ENCODE results near the gene TSACC.

TSACC gene

DNA sequence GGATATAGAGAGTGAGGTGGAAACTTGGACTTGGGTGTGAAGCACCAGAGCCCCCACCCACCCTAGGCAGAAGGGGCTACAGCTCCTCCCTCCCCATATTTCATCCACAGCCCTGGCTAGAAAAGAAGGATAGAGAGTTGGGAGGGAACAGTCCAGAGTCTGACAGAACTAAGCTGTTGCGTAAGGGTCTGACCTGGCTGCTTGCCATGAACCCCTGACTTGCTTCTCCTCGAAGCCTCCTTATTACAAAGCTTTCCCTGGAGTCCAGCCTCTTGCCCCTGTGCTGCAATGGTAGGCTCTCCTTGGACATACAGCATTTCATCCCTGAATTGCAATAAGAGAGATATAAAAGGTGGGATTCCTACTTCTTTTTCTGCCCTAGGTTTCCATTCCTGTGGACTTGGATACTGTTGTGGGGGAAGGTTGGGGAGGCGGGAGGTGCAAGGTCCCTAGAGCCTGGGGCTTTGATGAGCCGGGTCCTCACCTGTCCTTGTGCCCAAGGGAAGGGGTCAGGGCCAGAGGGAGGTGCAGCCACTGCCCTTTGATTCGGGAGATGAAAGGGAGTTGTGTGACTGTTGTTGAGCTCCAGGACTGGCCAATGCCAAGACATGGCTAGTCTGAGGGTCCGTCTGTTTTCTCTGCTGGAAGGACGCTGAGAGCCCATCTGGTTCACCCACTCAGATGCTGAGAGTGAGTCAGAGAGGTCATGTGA, 33.4 kb downstream of the TSACC start:
- DNase-seq (ENCODE audit: extremely low spot score, insufficient read length, low read depth), result no peak
- no peak for FAIRE-seq

DNA sequence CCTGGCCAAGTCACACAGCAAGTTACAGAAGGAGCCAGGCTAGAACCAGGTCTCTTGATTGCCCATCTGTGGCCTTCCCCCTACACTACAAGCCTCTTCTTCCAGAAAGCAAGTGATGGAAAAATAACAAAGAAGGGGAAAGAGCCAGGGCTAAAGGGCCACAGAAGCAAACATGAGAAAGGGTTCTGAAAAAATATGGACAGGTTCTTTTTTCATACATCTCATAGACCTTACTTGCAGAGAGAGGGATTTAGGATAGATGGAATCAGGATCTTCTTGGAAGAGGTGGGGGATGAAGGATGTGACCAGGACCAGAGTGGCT, 33.9 kb downstream of the TSACC start:
- FAIRE-seq (no peak), DNase-seq (ENCODE audit: extremely low spot score, insufficient read length, low read depth) (no peak)

DNA sequence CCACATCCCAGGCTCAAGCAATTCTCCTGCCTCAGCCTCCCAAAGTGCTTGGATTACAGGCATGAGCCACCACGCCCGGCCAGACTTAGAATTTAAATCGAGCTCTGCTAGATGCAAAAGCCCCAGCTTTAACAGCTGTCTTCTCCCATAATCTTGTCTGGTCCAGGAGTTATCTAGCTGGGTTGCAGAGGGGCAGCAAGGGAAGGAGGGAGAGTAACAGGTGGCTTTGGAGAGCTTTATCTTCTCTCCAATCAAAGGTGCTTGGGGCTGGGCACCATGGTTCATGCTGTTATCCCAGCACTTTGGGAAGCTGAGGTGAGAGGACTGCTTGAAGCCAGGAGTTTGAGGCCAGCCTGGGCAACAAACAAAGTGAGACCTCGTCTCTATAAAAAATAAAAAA, 34.5 kb downstream of the TSACC start:
- FAIRE-seq (no peak), DNase-seq (ENCODE audit: extremely low spot score, insufficient read length, low read depth) (no peak)

DNA sequence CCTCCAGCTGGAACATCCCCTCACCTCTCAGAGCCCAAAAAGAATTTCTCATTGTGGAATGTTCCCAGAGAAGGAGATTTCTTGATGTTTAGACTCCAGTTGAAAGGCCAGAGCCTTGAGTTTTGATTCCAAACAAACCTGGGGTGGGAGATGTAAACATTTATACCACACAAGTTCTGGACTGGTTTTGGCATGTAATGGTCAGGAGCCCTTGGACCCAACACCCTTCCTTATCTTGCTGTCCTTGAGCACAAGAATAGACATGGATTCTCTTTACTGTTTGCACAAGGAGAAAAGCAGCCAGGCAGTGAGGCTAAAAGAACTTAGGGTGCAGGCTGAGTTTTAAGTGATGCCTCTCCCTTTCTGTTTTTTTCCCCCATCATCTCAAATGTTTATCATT, 35.2 kb downstream of the TSACC start:
- DNase-seq (ENCODE audit: extremely low spot score, insufficient read length, low read depth) (no peak), FAIRE-seq (no peak)

DNA sequence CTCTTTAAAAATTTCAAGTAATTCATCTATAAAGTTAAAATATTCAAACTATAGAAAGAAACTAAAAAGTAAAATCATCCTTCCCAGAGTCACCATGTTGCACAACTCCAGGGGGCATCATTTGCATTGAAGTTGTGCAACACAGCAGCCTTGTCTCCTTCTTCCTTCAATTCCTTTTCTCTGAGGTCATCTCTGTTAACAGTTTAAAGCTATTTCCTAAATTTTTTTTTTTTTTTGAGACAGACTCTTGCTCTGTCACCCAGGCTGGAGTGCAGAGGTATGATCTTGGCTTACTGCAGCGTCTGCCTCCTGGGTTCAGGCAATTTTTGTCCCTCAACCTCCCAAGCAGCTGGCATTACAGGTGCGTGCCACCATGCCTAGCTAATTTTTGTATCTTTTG, 37.8 kb downstream of the TSACC start:
- FAIRE-seq (no peak), DNase-seq (ENCODE audit: extremely low spot score, insufficient read length, low read depth) (no peak)

DNA sequence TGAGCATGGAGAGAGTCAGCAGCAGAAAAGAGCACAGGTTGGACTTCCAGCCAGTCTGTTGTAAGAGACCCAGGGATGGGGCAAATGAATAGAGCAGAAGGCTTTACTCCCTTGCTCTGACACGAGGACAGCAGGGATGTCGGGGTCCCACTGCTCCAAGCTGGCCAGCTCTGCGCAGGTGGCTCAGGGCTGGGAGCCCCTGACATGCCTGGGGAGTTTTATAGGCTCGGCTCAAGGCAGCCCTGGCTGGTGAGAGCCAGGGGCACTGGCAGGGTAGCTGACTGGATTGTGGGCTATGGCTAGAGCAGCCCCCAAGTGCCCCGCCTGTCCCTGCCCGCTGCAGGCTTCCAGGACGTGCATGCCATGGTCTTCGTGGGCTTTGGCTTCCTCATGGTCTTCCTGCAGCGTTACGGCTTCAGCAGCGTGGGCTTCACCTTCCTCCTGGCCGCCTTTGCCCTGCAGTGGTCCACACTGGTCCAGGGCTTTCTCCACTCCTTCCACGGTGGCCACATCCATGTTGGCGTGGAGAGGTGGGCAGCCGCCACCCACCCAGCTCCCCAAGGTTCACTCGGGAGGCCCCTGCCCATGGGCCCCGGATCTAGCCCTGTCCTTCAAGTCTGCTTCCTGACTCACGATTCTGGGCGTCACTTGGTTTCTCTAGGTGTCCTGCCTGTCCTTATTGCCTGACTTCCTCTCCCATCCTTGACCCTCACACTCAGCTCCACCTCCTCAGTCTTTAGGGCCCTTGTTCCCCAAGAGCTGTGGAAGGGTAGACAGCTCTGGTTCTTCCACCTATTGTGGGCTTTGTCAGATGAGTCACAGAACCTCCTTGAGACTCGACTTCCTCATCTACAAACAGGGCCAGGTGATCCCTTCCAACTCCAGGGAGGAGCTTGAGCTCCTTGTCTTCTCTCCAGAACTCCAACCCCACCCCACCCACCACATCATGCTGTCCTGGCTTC, 38.9 kb downstream of the TSACC start:
- FAIRE-seq (no peak), DNase-seq (ENCODE audit: extremely low spot score, insufficient read length, low read depth) (no peak)

DNA sequence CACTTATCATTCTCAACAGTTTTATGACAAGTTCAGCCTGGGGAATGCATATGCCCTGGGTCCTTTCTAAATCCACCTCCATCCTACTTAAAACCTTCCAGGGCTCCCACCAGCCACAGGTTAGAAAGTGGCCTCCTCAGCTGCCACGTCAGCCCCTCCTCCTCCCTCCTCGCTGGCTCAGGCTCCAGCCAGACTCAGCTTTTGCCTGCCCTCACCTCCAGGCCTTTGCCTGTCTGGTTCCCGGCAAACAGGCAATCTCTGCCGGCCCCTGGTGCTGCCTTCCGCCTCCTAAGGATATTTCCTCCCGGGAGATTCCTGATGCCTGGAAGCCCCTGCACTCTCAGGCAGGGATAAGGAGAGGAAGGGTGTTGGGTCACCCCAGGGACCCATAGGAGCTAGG, 40.2 kb downstream of the TSACC start:
- DNase-seq (ENCODE audit: extremely low spot score, insufficient read length, low read depth) (no peak), FAIRE-seq (no peak)

DNA sequence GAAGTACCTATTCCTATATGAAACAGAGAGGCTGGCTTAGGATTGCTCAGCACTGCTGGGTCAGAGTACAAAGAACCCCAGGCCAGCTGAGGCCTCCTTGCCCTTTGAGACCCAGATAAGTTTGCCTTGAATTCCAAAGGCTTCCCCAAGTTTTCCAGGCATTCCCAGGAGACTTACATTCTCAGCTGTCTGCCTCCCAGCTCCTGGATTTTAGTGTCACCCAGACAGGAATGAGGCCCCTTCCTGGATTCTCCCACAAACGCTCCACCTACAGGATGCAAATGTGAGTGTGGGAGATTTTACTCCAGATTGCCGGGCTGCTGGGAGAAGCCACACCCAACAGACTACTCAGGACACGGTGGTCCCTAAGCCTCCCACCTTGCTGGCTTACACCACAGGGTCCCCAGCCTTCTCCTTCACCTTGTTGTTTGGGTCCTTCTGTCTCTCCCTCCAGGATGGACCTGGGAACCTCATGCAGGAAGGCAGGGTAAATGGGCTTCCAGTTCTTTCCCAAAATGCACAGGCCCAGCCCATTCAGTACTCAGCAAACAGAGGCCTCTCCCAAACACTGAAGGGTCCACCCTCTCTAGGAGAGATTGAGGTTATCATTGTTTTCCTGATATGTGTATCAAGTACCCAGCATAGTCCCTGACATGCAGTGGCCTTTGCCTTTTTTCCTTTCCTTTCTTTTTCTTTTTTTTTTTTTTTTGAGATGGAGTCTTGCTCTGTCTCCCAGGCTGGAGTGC, 41.3 kb downstream of the TSACC start:
- FAIRE-seq (no peak), DNase-seq (ENCODE audit: extremely low spot score, insufficient read length, low read depth) (no peak)

DNA sequence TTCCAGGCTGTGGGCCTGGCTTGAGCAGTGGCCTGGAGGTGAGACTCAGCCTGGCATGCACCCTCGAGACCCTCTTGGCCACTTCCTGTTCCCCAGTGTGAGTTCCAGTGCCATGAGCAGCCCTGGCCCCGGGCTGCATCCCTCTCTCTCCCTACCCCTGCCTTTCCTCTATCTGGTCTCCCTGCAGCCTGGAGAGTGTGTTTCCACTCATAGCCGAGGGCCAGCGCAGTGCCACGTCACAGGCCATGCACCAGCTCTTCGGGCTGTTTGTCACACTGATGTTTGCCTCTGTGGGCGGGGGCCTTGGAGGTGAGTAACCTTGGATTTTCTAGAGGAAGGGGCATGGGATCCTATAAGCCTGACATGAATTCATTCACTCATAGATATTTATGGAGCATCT, 44.2 kb downstream of the TSACC start:
- no peak for FAIRE-seq
- DNase-seq (ENCODE audit: extremely low spot score, insufficient read length, low read depth), result no peak

DNA sequence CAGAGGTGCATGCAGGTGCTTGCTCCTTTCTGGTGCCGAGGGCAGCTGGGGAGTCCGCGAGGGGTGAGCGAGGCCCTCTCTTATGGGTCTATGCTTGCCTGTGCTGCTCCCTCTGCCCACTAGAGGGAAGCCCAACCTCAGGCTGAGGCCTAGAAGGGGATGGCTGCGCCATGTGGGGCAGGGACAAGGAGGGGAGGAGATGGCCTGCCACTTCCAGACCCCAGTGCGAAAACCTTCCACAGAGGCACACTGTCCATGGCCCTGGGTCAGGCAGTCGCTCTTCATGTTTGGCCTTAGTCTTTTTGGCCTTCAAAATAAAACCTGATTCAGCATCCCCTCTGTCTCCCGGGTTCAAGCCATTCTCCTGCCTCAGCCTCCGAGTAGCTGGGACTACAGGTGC, 44.7 kb downstream of the TSACC start:
- FAIRE-seq, result peak; percentile 78
- peak; percentile 70 for DNase-seq (ENCODE audit: extremely low spot score, insufficient read length, low read depth)

DNA sequence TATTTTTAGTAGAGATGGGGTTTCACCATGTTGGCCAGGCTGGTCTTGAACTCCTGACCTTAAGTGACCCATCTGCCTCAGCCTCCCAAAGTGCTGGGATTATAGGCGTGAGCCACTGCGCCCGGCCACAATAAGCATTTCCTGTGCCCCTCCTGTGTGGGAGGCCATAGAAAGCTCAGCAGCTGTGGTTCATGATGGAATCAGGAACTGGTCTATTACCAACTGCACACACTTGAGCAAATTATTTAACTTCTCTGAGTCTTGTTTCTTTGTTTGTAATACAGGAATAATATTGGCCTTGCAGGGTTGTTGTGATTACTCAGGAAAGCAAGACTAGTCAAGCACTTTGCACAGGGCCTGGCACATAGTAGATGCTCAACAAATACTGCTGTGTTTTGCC, 45.7 kb downstream of the TSACC start:
- DNase-seq (ENCODE audit: extremely low spot score, insufficient read length, low read depth) (no peak), FAIRE-seq (no peak)

DNA sequence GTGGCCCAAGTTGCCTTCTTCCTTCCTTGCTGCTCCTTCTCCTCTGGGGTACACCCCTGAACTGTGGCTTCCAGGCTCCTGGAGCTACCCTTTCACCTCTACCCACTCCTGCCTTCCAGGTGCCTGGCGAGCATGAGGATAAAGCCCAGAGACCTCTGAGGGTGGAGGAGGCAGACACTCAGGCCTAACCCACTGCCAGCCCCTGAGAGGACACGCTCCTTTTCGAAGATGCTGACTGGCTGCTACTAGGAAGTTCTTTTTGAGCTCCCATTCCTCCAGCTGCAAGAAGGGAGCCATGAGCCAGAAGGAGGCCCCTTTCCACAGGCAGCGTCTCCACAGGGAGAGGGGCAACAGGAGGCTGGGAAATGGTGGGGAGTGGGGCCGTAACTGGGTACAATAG, 46.3 kb downstream of the TSACC start:
- DNase-seq (ENCODE audit: extremely low spot score, insufficient read length, low read depth) (no peak), FAIRE-seq (no peak)

DNA sequence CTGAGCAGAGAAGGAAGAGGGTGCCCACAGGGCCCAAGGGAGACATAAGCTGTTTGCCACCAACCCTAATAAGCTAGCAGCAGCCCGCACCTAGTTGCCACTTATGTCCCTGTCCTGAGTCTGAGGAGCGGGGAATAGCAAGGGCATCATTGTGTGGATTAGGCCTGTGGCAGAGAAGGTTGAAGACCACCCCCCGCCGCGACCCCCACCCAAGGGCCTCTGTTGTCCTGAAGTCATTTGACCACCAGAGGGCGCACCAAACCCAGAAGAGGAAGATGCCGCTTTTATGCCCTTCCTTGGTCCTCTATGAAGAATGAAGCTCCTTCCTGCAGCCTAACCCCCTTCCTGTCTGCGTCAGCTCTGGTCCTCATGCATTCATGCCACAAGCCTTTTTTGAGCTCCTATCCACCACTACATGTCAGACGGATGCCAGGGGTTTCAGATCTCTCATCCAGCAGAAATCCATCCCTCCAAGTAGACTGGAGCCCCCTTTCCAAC, 47.3 kb downstream of the TSACC start:
- DNase-seq (ENCODE audit: extremely low spot score, insufficient read length, low read depth) (peak; percentile 63), FAIRE-seq (peak; percentile 68)

DNA sequence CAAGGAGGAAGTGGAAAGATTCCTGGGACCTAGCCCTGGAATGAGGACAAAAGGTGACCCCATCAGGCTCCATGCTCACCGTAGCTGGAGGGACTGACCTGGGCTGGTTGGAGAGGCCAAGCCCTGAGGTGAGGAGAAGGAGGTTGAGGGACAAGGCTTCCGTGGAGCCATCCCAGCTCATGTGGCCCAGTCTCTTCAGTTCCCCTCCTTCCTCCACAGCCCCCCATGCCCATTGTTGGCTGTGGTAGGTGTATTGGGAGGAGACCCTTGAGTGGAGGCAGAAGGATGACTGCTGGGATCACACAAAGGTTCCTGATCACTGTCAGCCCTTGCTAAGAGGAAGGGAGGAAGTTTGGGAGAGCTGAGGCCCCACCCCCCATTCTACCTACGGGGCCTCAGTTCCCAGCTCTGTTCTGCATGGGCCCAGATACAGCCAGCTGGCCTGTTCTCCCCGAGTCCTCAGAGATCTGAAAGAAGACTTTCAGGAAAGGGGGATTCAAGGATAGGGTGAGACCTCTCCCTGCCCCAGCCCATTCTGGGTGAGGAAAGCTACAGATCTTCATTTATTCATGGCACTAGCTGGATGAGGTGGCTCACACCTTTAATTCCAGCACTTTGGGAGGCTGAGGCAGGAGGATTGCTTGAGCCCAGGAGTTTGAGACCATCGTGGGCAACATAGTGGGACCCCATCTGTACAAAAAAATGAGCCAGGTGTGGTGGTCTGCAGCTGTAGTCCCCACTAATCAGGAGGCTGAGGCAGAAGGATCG, 48.0 kb downstream of the TSACC start:
- DNase-seq (ENCODE audit: extremely low spot score, insufficient read length, low read depth) (no peak), FAIRE-seq (no peak)

DNA sequence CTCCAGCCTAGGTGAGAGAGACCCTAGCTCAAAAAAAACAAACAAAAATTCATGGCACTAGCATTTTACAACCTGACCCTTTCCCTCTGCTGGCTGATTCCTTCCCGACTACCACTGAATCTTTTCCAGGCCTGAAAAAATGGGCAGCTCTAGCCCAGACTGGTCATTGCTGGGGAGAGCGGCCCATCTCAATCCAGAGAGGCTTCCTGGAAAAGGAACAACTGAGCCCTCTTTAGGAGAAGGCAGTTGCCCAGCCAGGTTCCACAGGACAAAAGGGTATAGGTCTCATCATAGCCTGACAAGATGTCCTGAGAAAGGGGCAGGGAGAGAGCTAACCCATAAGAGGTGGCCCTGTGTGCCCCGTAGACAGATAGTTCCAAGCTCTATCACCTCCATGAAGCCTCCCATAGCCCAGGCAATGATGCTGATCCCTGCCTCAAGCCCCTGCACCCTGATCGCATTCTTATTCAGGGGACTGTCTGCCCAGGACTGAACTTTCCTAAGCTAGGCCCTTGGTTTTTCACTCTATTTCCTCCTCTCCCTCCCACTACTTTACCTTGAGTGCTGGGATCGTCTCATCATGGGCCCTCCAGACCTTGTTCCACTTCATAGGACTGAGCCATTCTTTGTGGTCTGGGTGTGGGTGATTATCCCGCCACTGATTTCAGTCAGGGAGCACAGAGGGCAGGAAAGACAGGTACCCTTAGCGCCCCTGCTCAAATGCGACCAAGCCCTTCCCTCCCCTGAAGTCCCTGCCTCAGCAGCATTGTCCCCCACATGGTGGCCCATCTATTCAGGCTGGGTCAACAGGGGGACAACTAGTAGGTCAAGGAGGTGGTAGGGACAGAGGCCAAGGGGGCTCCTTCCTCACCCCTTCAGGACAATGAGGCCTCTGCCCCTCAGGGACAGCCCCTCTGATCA, 48.9 kb downstream of the TSACC start:
- DNase-seq (ENCODE audit: extremely low spot score, insufficient read length, low read depth), result no peak
- FAIRE-seq, result no peak

DNA sequence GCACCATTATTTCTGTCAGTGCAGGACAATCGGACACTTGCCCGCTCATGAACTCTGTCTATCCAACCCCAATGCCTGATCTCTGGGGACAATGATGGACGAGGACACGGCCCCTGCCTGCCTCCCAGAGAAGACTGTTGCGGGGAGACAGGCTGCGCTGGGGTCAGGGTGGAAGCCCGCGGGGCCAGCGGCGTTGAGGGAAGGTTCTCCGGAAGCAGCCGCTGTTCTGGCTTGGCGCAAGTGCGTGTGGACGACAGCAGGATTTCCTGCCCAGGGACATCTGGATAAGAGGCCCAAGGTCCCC, 49.5 kb downstream of the TSACC start:
- no peak for DNase-seq (ENCODE audit: extremely low spot score, insufficient read length, low read depth)
- no peak for FAIRE-seq

DNA sequence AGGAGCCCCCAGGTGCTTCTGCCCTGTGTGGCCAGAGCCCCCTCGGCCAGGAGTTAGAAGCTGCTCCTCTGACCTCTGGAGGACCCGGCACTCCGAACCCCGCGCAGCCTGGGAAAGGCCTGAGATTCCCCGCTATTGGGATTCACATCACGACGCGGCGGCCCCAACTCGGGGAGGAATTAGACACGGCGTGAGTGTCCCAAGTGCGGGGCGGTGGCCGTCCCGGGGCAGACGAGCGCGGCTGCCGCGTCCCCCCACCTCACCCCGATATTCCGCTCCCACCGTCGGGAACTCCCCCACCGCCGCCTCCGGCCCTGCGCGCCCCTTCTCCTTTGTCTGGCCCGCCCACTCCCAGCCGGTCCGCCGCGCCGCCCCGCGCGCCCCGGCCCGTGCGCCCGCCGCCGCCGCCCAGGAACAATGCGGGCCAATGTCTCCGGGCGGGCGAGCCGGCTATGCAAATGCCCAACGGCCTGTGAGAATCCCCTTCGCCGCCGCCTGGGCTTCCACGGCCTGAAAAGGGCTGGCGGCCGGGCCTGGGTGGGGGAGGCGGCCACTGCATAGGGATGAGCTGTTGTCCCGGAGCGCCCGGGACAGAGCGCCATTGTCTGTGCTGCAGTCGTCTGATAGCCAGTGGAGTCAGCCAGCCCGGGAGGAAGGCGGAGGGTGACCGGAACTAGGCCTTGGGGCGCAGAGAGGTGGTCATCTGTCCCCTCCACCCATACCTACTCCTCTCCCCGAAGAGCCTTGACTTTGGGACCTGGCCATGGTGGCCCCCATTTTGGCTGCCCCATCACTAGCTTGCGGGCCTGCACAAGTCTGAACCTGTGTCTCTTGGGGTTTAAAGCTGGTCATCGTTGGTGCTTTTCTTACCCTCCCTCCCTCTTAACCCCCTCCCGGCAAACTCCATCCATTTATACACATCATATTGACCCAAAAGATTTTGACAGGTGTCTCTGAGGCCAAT, 50.1 kb downstream of the TSACC start:
- FAIRE-seq (no peak), DNase-seq (ENCODE audit: extremely low spot score, insufficient read length, low read depth) (no peak)

DNA sequence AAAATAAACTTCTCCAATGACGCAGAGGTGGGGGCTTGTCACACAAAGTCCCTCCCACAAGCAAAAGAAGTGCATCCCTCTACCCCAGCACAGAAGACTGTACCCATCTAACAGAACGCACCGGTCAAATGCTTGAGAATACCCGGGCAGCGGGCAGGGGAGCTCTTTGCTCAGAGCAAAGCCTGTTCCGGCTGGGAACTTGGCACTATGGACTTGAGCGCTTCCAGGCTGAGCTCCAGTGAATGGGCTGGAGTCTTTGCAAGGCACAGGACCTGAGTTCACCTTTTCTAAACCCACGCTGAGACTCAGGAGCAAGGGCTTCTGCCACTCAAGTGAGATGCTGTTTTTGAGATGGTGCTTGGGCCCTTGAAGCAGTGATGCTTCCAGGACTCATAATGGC, 51.0 kb downstream of the TSACC start:
- FAIRE-seq (no peak), DNase-seq (ENCODE audit: extremely low spot score, insufficient read length, low read depth) (no peak)
